HG02981 (cell line): Measurements from ENCODE around the gene HTR3D.
"Not testable (repeated sequence)": the region's sequence is repeated elsewhere in the genome, so short reads cannot be mapped to it uniquely, and the experiment has no call there.

Experiments used
- ATAC-seq: cut with Tn5 transposase; IDR thresholded peaks from one replicate; pipeline ENCODE4 v1.9.1; 2021; ENCODE audit warnings: mild to moderate bottlenecking, moderate library complexity; ENCODE audit not compliant: unreplicated experiment

The HTR3D gene

GRCh38 chr3:184067573-184068055, 36.1 kb downstream of the HTR3D start:
- no peak for ATAC-seq

DNA sequence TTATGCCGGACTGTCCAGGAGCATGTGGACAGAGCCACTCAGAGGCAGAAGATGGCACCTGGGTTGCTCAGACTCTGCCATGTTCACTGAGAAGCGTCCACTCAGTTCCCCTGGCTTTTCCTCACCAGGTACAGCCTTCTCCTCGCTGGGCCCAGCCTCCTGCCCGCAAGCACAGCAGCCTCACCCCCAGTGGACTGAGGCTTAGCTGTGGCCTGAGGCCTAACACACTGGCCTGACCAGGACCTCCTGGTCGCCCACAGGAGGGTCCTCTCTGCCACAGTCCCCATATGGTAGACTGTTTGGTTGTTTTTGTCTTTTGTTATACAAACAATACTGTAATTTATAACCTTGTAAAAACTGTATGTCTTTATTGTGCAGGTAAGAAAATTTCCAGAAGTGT, 36.8 kb downstream of the HTR3D start:
- no peak for ATAC-seq

DNA sequence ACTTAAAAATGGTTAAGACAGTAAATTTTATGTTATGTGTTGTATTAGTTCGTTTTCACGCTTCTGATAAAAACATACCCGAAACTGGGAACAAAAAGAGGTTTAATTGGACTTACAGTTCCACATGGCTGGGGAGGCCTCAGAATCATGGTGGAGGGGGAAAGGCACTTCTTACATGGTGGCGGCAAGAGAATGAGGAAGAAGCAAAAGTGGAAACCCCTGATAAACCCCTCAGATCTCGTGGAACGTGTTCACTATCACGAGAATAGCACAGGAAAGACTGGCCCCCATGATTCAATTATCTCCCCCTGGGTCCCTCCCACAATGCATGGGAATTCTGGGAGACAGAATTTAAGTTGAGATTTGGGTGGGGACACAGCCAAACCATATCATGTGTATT, 39.6 kb downstream of the HTR3D start:
- ATAC-seq = not testable (repeated sequence)

DNA sequence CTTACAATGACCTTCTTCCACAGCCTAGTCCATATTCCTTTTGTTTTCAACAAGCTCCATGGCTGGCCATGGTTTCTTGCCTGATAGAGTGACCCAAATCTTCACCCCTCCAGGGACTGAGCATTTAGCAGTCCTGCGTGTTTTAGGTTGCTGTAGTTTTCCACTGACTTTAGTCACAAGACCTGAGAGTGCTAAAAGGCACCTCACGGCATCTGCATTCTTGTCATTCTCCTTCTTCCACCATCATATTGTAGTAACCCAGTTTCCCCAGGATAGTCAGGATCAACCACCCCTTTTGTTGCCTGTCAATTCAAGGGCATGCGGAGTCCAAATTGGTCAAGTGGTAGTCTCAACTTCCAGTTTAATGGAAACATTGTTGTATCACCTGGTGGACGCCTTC, 42.1 kb downstream of the HTR3D start:
- ATAC-seq = no peak

DNA sequence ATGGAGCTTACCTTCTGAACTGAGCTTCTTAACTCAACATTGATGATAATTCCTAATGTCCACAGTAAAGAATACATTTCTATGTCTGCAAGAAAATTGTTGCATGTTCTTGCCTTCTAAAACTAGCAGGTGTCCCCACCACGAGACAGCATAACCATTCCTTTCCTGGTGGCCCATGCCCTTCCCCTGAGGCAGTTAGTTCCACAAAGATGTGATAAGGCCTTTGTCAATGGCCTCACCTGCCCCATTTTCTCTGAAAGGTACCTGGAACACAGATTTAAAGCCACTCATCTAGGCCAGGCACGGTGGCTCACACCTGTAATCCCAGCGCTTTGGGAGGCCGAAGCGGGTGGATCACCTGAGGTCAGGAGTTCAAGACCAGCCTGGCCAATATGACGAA, 44.4 kb downstream of the HTR3D start:
- ATAC-seq = no peak

GRCh38 chr3:184077881-184078280, 46.3 kb downstream of the HTR3D start:
- ATAC-seq = no peak

DNA sequence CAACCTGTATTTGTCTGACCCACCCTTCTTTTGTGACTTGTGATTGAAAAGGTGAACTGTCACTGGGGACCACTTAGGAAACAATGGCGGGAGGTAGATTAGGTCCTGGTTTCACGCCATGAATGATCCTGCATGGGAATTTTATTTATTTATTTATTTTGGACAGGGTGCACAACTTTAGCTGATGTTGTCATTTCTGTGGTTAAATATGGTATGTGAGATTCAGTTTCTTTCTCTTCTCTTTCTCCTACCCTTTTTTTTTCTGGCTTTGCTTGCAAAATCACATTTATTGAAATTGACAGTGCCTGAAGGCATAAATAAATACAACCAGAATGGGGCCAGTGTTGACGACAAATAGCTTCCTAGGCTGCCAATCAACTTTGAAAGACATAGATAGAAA, 47.3 kb downstream of the HTR3D start:
- no peak for ATAC-seq

DNA sequence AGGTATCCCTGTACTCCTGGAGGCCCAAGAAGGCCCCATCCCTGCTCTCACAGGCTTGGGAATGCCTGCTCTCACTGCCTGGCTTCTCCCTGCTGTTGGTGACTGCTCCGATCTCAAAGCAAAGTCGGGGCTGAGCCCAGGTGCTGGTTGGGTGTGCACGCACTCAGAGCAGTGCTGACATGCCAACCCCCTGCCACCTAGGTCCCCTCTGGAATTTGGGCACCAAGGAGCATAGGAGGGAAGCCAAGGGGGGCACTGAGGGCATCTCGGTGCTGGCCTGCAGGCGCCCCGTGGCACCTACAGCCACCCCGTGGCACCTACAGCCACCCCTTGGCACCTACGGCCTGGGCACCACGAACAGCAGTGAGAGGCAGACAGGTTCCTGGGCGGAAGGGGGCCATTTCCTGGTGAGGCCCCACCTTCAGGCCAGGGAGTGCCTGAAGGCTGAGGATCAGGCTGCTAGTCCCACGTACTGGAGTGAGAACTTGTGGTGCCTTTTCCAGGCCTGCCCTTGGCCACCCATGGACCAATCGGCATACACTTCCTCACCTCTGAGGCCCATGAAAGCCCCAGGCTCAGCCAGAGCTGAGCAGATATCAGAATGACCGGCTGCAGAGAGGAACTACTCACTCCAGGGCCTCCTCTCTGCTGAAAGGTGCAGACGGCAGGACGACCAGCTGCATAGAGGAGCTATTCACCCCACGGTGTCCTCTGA, 49.7 kb downstream of the HTR3D start:
- no peak for ATAC-seq

- ATAC-seq = no peak
Observed at GRCh38 chr3:184082034-184082433, 50.5 kb downstream of the HTR3D start.

DNA sequence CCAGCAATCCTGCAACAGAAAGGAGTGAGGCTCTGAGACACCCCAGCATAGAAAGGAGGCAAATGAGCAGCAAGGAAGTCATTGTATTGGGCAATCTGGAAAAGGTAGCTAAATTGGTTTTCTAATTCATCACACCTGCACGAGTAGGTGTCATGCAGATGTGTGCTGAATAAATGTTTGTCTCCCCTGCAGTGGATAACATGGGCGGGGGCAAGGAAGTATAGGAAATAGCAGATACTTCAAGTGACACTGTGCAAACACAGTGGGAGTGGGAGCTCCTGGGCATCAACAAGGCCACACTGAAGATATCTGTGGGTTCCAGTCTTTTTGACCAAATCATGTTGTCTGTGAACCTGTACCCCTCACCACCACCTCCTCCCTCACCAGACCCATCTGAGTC, 50.9 kb downstream of the HTR3D start:
- no peak for ATAC-seq

GRCh38 chr3:184085389-184085852, 53.9 kb downstream of the HTR3D start:
- no peak for ATAC-seq
